Stimulated activated CD4-positive, alpha-beta T cell treated with anti-CD3 and anti-CD28 coated beads, Interleukin-15, amount 100 ng/mL, for 24 hours (primary cell): ENCODE results near the gene BLVRB.
A peak's percentile ranks its signal among the peaks of the same experiment; 100 is the strongest.

ENCODE experiments used
- DNase-seq: peaks from one replicate; pipeline ENCODE4 v3.0.0-alpha.2; 2020

The BLVRB gene

DNA sequence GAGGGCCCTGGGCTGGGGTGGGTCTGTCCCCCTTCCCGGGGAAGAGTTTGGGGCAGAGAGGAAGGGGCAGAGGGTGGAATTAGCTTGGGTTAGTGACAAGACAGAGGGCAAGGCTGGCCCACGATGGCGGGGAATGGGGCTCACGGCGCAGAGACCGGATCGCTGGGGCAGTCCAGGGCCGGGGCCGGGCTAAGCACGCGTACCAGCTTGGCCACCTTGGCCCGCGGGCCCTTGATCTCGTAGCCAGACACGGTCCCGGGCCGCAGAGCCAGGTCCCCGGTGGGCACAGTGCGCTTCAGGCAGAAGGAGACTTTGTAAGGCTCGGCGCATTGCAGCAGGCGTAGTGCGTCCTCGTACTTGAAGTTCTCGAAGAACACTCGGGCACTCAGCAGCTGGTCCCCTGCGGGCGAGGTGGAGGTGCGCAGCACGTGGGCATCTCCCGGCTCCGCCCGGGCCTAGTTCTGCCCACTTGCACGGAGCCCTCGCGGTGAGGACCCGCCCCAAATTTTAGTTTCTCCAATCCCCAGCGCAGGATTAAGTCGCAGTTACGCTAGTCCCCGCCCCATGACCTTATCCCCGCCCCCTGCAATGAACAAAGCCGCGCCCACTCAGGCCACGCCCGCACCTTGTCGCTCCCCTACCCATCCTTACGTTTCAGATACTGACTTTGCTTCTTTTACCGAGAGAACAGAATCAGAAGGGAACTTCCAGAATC lies 67.0 kb downstream of the BLVRB start:
- DNase-seq = peak; percentile 78
